HEK293 (cell line): ENCODE data around the gene CLK2.
A peak's percentile ranks its signal among the peaks of the same experiment; 100 is the strongest.

Experiments
- HOXA7 ChIP-seq: sonication (generic); formaldehyde crosslinking; IDR thresholded peaks from 2 replicates; pipeline ENCODE4 v1.8.1; 2022; ENCODE audit warnings: missing genetic modification reagents, borderline replicate concordance
- KLF10 ChIP-seq: fragments of 450-650 bp; IDR thresholded peaks from 2 replicates; pipeline ENCODE4 v1.5.1; 2018; ENCODE audit warnings: missing biosample characterization, mild to moderate bottlenecking, missing genetic modification characterization
- KLF7 ChIP-seq: fragments of 450-650 bp; formaldehyde crosslinking; IDR thresholded peaks from 2 replicates; pipeline ENCODE4 v1.5.1; 2016; ENCODE audit warnings: missing biosample characterization, missing genetic modification characterization, borderline replicate concordance
- PBX3 ChIP-seq: sonication (generic); formaldehyde crosslinking; IDR thresholded peaks from 2 replicates; pipeline ENCODE4 v1.8.1; 2022; ENCODE audit warnings: mild to moderate bottlenecking, moderate library complexity, missing genetic modification reagents
- PRDM1 ChIP-seq: fragments of 450-650 bp; formaldehyde crosslinking; IDR thresholded peaks from 2 replicates; pipeline ENCODE4; 2016; ENCODE audit warnings: missing biosample characterization, missing genetic modification characterization
- REPIN1 ChIP-seq: fragments of 450-650 bp; formaldehyde crosslinking; IDR thresholded peaks from 2 replicates; pipeline ENCODE4 v1.5.1; 2017; ENCODE audit warnings: missing biosample characterization, missing genetic modification characterization, low read depth
- SP2 ChIP-seq: fragments of 450-650 bp; formaldehyde crosslinking; IDR thresholded peaks from 2 replicates; pipeline ENCODE4 v1.5.1; 2016; ENCODE audit warnings: missing biosample characterization, missing genetic modification characterization
- SP7 ChIP-seq: fragments of 450-650 bp; formaldehyde crosslinking; IDR thresholded peaks from 2 replicates; pipeline ENCODE4 v1.5.1; 2016; ENCODE audit warnings: missing biosample characterization, missing genetic modification characterization
- ZBTB11 ChIP-seq: fragments of 450-650 bp; formaldehyde crosslinking; conservative IDR thresholded peaks from 2 replicates; pipeline ENCODE4 v1.5.1; 2016; ENCODE audit warnings: low read depth, missing biosample characterization, missing genetic modification characterization
- ZBTB17 ChIP-seq: fragments of 450-650 bp; formaldehyde crosslinking; IDR thresholded peaks from 2 replicates; pipeline ENCODE4 v1.5.1; 2016; ENCODE audit warnings: missing biosample characterization, missing genetic modification characterization
- ZFP37 ChIP-seq: fragments of 450-650 bp; formaldehyde crosslinking; IDR thresholded peaks from 2 replicates; pipeline ENCODE4 v1.5.1; 2016; ENCODE audit warnings: missing biosample characterization, missing genetic modification characterization
- ZFP41 ChIP-seq: fragments of 450-650 bp; formaldehyde crosslinking; IDR thresholded peaks from 2 replicates; pipeline ENCODE4 v1.5.1; 2016; ENCODE audit warnings: missing biosample characterization, missing genetic modification characterization, borderline replicate concordance
- ZNF138 ChIP-seq: fragments of 450-650 bp; formaldehyde crosslinking; IDR thresholded peaks from 2 replicates; pipeline ENCODE4 v1.5.1; 2016; ENCODE audit warnings: missing biosample characterization, missing genetic modification characterization, borderline replicate concordance
- ZNF211 ChIP-seq: fragments of 450-650 bp; formaldehyde crosslinking; IDR thresholded peaks from 2 replicates; pipeline ENCODE4 v1.5.1; 2016; ENCODE audit warnings: low read depth, missing biosample characterization, missing genetic modification characterization
- ZNF221 ChIP-seq: fragments of 450-650 bp; formaldehyde crosslinking; IDR thresholded peaks from 2 replicates; pipeline ENCODE4 v1.5.1; 2017; ENCODE audit warnings: missing biosample characterization, missing genetic modification characterization, borderline replicate concordance
- ZNF302 ChIP-seq: fragments of 450-650 bp; formaldehyde crosslinking; IDR thresholded peaks from 2 replicates; pipeline ENCODE4 v1.5.1; 2016; ENCODE audit warnings: missing biosample characterization, missing genetic modification characterization, low read depth
- ZNF426 ChIP-seq: fragments of 450-650 bp; formaldehyde crosslinking; IDR thresholded peaks from 2 replicates; pipeline ENCODE4 v1.5.1; 2017; ENCODE audit warnings: missing biosample characterization, missing genetic modification characterization, mild to moderate bottlenecking, inconsistent platforms, moderate library complexity
- ZNF514 ChIP-seq: fragments of 450-650 bp; formaldehyde crosslinking; IDR thresholded peaks from 2 replicates; pipeline ENCODE4 v1.5.1; 2016; ENCODE audit warnings: missing biosample characterization, missing genetic modification characterization
- ZNF530 ChIP-seq: fragments of 450-650 bp; formaldehyde crosslinking; IDR thresholded peaks from 2 replicates; pipeline ENCODE4 v1.5.1; 2016; ENCODE audit warnings: low read depth, missing biosample characterization, missing genetic modification characterization
- ZNF629 ChIP-seq: fragments of 450-650 bp; formaldehyde crosslinking; IDR thresholded peaks from 2 replicates; pipeline ENCODE4 v1.5.1; 2017; ENCODE audit warnings: missing biosample characterization, missing genetic modification characterization
- ZNF645 ChIP-seq: fragments of 450-650 bp; formaldehyde crosslinking; IDR thresholded peaks from 2 replicates; pipeline ENCODE4; 2016; ENCODE audit warnings: missing biosample characterization, missing genetic modification characterization
- ZNF658 ChIP-seq: fragments of 450-650 bp; formaldehyde crosslinking; IDR thresholded peaks from 2 replicates; pipeline ENCODE4; 2016; ENCODE audit warnings: missing biosample characterization, missing genetic modification characterization
- ZNF660 ChIP-seq: fragments of 450-650 bp; IDR thresholded peaks from 2 replicates; pipeline ENCODE4 v1.5.1; 2018; ENCODE audit warnings: missing biosample characterization, mild to moderate bottlenecking, missing genetic modification characterization
- ZNF670 ChIP-seq: fragments of 450-650 bp; formaldehyde crosslinking; IDR thresholded peaks from 2 replicates; pipeline ENCODE4 v1.5.1; 2016; ENCODE audit warnings: missing biosample characterization, missing genetic modification characterization, low read depth
- ZNF677 ChIP-seq: fragments of 450-650 bp; IDR thresholded peaks from 2 replicates; pipeline ENCODE4 v1.5.0; 2018; ENCODE audit warnings: missing biosample characterization, mild to moderate bottlenecking, missing genetic modification characterization, moderate library complexity
- ZNF707 ChIP-seq: fragments of 450-650 bp; formaldehyde crosslinking; IDR thresholded peaks from 2 replicates; pipeline ENCODE4 v1.5.1; 2016; ENCODE audit warnings: missing biosample characterization, missing genetic modification characterization
- ZSCAN23 ChIP-seq: fragments of 450-650 bp; formaldehyde crosslinking; IDR thresholded peaks from 2 replicates; pipeline ENCODE4 v1.5.1; 2016; ENCODE audit warnings: missing biosample characterization, missing genetic modification characterization
- TF ChIP-seq, protein P1 (sequence below): fragments of 450-650 bp; formaldehyde crosslinking; IDR thresholded peaks from 2 replicates; pipeline ENCODE4 v1.5.1; 2017; ENCODE audit warnings: missing biosample characterization, missing genetic modification characterization
- TF ChIP-seq, protein P2 (sequence below): fragments of 450-650 bp; formaldehyde crosslinking; IDR thresholded peaks from 2 replicates; pipeline ENCODE4 v1.5.1; 2017; ENCODE audit warnings: missing biosample characterization, mild to moderate bottlenecking, missing genetic modification characterization, moderate library complexity
- TF ChIP-seq, protein P3 (sequence below): fragments of 450-650 bp; formaldehyde crosslinking; IDR thresholded peaks from 2 replicates; pipeline ENCODE4 v1.5.1; 2016; ENCODE audit warnings: missing biosample characterization, missing genetic modification characterization

CLK2 gene

GRCh38 chr1:155244368-155245162 is 28.7 kb downstream of the CLK2 start (continued):
- TF ChIP-seq KLF7 (tag by site-specific recombination) (peak; percentile 99), ZNF677 (tag by site-specific recombination) (peak; percentile 65), ZNF530 (tag by site-specific recombination) (peak; percentile 90; the same call in 1 of the 2 replicates), ZNF514 (tag by site-specific recombination) (0 out of 2 replicates have a peak, but pooled peaks have one; percentile 70), REPIN1 (tag by site-specific recombination) (peak; percentile 100), PBX3 (CRISPR knock-in tag) (no peak), ZNF211 (tag by site-specific recombination) (peak; percentile 72; the same call in 1 of the 2 replicates), SP2 (peak; percentile 96), PRDM1 (tag by site-specific recombination) (peak; percentile 100), KLF10 (peak; percentile 86), HOXA7 (CRISPR knock-in tag) (no peak), ZNF629 (tag by site-specific recombination) (peak; percentile 98), ZNF426 (tag by site-specific recombination) (no peak), ZNF707 (tag by site-specific recombination) (peak; percentile 83), ZNF660 (tag by site-specific recombination) (peak; percentile 97), ZNF670 (tag by site-specific recombination) (no peak; the same call in 1 of the 2 replicates), ZNF645 (peak; percentile 97), ZFP37 (tag by site-specific recombination) (peak; percentile 97), ZNF302 (tag by site-specific recombination) (peak; percentile 98; the same call in 1 of the 2 replicates), ZSCAN23 (tag by site-specific recombination) (peak; percentile 100), ZNF138 (tag by site-specific recombination) (peak; percentile 92), ZNF658 (tag by site-specific recombination) (no peak; the same call in 1 of the 2 replicates), ZNF221 (no peak; the same call in 1 of the 2 replicates), ZBTB11 (peak; percentile 84), ZFP41 (peak; percentile 97; the same call in 1 of the 2 replicates), SP7 (tag by site-specific recombination) (peak; percentile 100), ZBTB17 (tag by site-specific recombination) (peak; percentile 100)
- TF ChIP-seq, protein P1, sequence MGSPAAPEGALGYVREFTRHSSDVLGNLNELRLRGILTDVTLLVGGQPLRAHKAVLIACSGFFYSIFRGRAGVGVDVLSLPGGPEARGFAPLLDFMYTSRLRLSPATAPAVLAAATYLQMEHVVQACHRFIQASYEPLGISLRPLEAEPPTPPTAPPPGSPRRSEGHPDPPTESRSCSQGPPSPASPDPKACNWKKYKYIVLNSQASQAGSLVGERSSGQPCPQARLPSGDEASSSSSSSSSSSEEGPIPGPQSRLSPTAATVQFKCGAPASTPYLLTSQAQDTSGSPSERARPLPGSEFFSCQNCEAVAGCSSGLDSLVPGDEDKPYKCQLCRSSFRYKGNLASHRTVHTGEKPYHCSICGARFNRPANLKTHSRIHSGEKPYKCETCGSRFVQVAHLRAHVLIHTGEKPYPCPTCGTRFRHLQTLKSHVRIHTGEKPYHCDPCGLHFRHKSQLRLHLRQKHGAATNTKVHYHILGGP: peak; percentile 82
- TF ChIP-seq, protein P2, sequence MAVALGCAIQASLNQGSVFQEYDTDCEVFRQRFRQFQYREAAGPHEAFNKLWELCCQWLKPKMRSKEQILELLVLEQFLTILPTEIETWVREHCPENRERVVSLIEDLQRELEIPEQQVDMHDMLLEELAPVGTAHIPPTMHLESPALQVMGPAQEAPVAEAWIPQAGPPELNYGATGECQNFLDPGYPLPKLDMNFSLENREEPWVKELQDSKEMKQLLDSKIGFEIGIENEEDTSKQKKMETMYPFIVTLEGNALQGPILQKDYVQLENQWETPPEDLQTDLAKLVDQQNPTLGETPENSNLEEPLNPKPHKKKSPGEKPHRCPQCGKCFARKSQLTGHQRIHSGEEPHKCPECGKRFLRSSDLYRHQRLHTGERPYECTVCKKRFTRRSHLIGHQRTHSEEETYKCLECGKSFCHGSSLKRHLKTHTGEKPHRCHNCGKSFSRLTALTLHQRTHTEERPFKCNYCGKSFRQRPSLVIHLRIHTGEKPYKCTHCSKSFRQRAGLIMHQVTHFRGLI (tag by site-specific recombination): peak; percentile 88
- TF ChIP-seq, protein P3, sequence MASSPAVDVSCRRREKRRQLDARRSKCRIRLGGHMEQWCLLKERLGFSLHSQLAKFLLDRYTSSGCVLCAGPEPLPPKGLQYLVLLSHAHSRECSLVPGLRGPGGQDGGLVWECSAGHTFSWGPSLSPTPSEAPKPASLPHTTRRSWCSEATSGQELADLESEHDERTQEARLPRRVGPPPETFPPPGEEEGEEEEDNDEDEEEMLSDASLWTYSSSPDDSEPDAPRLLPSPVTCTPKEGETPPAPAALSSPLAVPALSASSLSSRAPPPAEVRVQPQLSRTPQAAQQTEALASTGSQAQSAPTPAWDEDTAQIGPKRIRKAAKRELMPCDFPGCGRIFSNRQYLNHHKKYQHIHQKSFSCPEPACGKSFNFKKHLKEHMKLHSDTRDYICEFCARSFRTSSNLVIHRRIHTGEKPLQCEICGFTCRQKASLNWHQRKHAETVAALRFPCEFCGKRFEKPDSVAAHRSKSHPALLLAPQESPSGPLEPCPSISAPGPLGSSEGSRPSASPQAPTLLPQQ: peak; percentile 99
